ENCODE measurements around the gene NOTCH2NLA.
"Not testable (repeated sequence)": the region's sequence is repeated elsewhere in the genome, so short reads cannot be mapped to it uniquely, and the experiment has no call there.

The NOTCH2NLA gene

DNA sequence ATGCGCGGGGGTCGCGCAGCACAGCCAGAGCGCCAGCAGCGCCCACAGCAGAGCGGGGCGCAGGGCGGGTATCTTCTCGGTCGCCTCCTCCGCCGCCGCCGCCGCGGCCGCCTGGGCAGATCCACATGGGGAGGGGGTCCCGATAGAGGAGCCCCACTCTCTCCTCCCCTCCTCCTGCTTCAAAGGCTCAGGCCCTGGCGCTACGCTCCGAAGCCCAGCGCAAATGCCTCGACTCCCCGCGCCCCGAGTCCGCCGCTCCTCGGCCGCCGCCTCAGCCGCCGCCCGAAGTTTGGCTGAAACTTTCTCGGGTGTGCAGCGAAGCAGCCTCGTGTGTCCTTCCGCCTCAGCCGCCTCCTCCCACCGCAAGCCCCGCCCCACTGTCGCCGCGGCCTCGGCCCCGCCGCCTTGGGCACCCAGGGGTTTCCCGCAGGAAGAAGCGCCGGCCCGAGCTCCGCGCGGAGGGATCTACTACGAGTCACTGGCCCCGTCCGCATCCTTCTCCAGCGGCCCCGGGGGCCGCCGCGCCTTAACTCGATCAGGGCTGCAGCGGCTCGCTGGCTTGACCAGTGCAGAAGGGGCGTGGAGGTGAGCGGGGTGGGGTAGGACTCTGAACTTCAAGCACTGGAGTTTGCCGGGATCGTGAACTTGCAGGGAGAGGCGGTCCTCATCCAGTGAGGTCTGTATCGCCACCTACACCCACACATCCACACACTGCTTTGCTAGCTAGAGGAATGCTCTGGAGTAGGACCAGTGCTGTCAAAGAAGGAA lies at the start of gene NOTCH2NLA:
Gene NOTCH2NLA (minus strand): TSS at position 312 of the 768 bp plus-strand sequence. CDS start 39,684 bp downstream, outside the sequence.
- not testable (repeated sequence) for DNase-seq

DNA sequence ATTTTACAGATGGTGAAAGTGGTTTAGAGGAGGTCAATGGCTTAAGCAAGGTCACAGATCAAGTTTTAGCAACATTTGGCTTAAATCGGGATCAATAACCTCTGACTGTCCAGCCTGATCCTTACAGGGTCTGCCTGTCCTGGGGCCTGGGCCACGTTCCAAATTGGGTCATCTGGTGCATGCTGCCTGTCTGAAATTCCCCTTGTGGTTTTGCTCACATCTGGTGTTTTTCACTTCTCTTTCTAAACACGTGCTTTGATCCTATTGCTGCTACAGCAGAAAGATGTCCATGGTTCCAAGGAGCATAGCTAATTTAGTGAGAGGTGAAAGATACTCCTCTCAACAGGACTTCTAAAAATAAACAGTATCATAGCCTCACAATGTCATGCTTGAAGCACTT lies 49.5 kb upstream of the NOTCH2NLA start:
- not testable (repeated sequence) for DNase-seq

- not testable (repeated sequence) for DNase-seq
Measured at GRCh38 chr1:146277087-146277486, 48.3 kb upstream of the NOTCH2NLA start.

GRCh38 chr1:146274083-146274482 lies 45.3 kb upstream of the NOTCH2NLA start:
- DNase-seq = not testable (repeated sequence)

- DNase-seq = not testable (repeated sequence)
Measured at GRCh38 chr1:146273194-146273593, 44.4 kb upstream of the NOTCH2NLA start.

DNA sequence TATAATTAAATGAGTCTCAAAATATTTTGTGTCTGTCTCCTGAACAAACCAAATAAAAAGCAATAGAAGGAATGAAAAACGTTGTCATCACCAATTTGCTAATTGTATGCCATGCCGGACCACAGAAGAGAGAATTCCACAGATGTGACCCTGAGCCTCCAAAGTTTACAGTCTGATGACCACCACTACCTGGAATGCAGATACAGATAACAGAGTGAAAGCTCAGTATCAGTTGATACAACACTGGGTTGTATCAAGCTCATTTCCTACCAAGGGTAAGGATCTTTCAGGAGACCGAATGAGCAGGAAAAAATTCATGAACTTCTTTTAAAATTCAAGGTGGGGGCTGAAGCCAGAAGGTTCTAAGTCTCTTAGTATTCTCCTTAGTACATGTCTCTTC lies 43.9 kb upstream of the NOTCH2NLA start:
- not testable (repeated sequence) for DNase-seq

GRCh38 chr1:146271977-146272376 lies 43.2 kb upstream of the NOTCH2NLA start:
- DNase-seq = not testable (repeated sequence)

DNA sequence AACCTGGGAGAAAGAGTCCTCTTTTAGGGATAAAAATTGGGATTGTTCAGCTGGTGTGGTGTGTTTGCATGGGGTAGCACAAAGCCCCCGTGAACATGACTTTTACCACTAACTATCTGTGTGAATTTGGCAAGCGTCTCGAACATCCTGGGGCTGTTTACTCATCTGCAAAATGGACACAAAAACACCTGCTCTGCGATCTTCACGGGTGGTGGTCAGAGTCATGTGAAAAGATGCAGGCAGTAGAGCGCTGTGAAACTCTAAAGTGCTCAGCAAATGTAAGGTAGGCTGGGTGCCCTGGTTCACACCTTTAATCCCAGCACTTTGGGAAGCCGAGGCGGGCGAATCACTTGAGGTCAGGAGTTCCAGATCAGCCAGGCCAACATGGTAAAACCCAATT lies 41.3 kb upstream of the NOTCH2NLA start:
- not testable (repeated sequence) for DNase-seq

DNA sequence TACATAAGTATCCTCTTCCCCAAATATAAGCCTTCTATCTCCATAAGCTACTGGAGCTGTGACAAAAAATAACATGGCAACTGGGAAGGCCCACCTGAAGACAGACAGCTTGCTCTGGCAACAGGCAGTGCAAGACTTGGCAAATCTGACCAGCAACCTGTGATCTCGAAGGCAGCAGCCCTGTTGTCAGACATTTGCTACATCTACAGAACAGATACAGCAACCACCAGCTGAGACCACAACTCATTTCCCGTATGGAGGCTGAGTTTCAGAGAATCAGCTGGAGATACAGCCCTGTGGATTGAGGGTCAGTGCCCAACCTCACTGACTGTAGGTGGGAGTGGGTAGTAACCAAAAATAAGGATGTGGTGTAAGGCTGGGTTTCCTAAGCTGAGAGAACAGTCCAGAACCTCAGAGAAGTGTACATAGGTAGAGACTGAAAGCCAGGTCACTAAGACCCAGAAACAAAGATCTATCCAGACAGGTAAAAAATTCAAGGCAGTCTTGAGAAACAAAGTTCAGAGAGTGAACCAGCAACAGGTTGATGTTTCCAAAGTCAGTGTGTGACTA lies 37.4 kb upstream of the NOTCH2NLA start:
- not testable (repeated sequence) for DNase-seq

DNA sequence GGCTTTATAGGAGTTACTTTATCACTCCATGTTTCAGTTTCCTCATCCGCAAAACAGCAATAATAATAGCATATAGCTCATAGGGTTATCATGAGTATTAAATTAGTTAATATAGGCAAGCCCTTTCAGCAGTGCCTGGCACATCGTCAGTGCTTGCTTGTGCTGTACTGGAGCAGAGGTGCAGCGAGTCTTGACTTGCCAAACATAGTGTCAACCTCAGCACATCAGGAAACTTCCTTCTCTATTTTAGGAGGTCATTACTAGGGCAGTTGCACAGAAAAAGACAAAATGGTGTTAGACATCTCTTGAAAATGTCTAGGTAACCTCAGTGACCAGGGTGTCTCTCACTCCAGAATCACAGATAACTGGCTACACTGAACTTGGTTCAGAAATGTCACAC lies 35.9 kb upstream of the NOTCH2NLA start:
- DNase-seq = not testable (repeated sequence)

- not testable (repeated sequence) for DNase-seq
Measured at GRCh38 chr1:146260006-146260730, 31.3 kb upstream of the NOTCH2NLA start.

GRCh38 chr1:146257992-146258552 lies 29.3 kb upstream of the NOTCH2NLA start:
- DNase-seq = not testable (repeated sequence)

DNA sequence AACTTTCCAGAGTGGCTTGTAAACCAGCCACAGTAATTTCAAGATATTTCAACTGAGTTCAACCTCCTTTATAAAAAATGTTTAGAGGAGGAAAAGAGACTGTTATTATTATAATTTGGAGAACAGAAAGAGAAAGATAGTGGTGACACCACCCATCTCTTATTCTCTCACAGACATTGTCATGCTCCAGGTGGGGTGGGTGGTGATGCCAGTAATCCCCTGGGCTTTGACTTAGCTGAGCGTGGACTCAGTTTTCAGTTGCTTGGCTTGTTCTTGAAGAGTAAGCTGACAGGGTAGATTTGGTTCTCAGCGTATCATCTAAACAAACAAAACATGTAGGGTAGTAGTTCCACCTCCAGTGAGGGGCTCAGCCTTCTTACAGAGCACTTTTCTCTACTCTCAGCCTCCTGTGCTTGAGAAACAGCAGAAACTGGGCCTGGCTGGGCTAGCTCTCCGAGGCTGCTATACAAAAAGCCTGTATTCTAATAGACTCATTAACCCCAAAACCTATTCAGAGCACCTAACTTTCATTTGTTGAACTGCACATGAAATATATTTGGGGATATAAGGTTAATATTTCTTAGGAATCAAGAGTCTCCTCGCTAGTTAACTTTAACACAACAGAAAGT lies 25.9 kb upstream of the NOTCH2NLA start:
- DNase-seq = not testable (repeated sequence)

GRCh38 chr1:146253249-146253855 lies 24.5 kb upstream of the NOTCH2NLA start:
- DNase-seq = not testable (repeated sequence)

GRCh38 chr1:146251523-146251922 lies 22.7 kb upstream of the NOTCH2NLA start:
- DNase-seq = not testable (repeated sequence)

GRCh38 chr1:146248643-146249042 lies 19.8 kb upstream of the NOTCH2NLA start:
- not testable (repeated sequence) for DNase-seq

- not testable (repeated sequence) for DNase-seq
Measured at GRCh38 chr1:146236626-146237025, 7.8 kb upstream of the NOTCH2NLA start.

GRCh38 chr1:146236026-146236601 lies 7.3 kb upstream of the NOTCH2NLA start:
- DNase-seq = not testable (repeated sequence)

DNA sequence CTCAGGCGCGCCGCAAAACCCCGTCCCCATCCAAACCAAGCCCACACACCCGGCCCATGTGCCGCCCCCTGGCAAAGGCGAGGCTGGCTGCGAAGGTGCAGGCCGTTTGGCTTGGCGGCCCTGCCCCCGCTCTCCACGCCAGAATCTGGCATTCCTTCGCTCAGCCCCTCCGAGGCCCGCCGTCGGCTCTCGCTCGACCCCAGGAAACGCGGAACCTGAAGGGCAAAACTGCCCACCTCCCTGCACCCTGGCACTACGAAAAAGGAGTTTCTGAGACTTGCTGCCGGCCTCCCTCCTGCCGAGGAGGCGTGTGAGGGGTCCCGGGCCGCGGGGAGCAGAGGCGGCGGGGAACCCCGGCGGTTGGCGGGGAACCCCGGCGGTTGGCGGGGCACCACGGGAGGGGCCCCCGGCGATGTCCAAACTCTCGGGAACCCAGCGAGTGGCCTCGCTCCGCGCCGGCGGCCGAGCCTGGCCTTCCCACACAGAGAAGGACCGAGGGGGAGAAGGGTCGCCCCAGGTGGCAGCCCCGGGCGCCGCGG lies 608 bp downstream of the NOTCH2NLA start:
- not testable (repeated sequence) for DNase-seq

DNA sequence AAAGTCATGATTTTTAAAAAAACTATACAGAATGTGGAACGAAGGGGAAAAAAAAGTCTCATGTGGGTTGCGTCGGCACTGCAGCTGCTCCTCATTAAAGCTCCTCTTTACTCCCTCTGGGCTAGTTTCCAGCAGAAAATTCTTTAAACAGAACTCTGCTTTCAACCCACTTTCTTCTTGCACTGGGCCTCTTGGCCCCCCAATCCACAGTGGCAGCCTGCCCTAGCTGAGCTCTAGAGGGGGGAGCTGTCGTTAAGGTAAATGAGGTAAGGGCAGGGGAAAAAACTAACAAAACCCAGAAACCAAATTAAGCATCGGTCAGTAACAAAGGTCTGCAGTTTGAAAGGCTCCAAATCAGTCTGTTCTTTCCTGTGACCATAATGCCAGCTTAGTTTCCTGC lies 54.3 kb downstream of the NOTCH2NLA start:
- DNase-seq = not testable (repeated sequence)

DNA sequence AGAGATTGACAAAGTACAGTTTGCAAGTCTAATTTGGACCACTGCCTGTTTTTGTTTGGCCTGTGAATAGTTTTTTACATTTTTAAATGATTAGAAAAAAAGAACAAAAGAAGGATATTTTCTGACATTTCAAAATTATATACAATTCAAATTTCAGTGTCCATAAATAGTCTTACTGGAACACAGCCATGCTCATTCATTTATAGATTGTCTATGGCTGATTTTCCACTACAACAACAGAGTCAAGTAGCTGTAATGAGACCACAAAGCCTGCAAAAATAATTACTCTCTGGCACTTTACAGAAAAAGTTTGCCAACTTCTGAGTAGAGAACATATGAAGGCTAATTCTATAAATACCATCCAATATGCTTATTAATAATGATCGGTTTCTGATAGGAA lies 61.1 kb downstream of the NOTCH2NLA start:
- DNase-seq = not testable (repeated sequence)

All from NCI-H1436 (cell line).